ENCODE data around the gene DRAM1.
"Not testable (repeated sequence)": the region's sequence is repeated elsewhere in the genome, so short reads cannot be mapped to it uniquely, and the experiment has no call there.

The DRAM1 gene

DNA sequence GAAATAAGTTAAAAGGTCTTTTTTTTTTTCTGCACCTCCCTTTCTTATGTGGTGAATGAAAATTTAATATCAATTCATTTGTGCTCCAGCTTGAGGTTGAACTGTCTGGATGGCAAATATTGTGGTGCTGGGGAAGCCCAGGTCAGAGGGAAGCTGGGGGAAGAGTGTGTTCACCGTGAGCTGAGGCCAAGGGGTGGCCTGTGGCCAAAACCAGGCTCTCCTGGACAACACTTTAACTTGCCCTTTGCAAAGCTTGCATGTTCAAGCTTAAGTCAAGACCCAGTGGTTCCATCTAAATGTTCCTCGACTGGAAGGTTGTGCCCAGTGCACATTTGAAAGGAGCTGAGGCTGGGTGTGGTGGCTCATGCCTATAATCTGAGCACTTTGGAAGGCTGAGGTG lies 28.8 kb downstream of the DRAM1 start:
- no peak for DNase-seq (ENCODE audit: low spot score)

GRCh38 chr12:101908395-101908794 lies 31.0 kb downstream of the DRAM1 start:
- DNase-seq (ENCODE audit: low spot score), result no peak

DNA sequence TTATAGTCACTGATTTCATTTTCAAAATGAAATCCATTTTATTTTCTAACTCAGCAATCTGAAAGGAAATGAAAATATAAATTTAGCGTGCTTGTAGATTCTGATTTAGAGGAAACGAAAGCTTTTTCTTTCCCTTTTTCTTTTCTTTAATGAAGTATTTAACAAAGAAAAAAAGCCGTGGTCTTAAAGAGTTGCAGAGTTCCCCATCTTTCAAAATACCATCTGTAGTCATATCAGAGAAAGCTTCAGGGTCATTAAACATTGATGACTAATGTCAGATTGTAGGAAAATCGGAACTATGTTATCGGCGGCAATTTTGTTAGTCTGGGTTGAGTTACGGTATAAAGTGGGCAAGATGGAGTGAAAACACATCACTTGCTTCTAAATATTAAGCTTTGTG lies 32.3 kb downstream of the DRAM1 start:
- no peak for DNase-seq (ENCODE audit: low spot score)

- DNase-seq (ENCODE audit: low spot score), result no peak
These were observed 38.5 kb downstream of the DRAM1 start for GRCh38 chr12:101915841-101916240.

DNA sequence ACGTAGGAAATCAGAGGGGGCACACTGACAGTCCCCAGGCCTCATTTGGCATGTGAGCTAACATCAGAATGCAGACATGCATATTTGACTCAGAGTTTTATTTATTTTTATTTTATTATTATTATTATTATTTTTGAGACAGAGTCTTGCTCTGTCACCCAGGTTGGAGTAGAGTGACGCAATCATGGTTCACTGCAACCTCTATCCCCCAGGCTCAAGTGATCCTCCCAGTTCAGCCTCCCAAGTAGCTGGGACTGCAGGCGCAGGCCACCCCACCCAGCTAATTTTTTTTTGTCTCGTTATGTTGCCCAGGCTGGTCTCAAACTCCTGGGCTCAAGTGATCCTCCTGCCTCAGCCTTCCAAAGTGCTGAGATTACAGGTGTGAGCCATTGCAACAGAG lies 41.4 kb downstream of the DRAM1 start:
- DNase-seq (ENCODE audit: low spot score), result not testable (repeated sequence)

DNA sequence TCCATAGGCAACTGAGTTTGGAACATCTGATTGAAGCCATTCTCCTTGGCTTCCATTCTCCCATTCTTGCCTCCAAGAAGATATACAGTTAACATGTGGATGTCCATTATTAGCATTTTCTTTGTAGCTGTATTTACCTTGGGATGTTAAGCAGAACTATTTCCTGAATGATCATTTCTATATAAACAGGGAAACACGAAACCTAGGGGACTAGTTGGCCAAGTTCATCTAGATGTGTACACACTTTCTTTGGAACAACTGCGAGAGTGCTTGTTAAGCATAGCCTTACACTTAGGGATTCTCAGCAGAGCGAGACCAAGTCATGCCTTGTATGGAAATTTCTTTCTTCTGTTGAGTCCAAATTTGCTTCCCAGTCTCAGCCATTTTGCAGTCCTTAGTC lies 42.1 kb downstream of the DRAM1 start:
- no peak for DNase-seq (ENCODE audit: low spot score)

DNA sequence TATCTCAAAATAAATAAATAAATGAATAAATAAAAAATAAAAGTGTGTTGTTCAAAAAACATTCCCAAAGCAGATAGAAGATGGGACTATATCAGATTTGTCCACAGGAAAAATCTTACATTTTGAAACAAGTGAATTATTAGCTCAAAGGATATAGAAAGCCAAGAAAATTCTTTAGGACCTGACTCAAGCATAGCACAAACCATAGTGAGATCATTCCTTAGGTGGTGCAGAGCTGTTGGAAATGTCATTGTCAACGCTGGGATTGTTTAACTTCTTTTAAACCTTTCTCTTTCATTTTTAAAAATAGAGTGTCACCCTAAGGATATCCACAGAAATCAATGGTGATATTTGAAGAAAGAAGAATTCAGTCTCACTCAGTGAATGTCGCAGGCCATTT lies 43.5 kb downstream of the DRAM1 start:
- no peak for DNase-seq (ENCODE audit: low spot score)

DNA sequence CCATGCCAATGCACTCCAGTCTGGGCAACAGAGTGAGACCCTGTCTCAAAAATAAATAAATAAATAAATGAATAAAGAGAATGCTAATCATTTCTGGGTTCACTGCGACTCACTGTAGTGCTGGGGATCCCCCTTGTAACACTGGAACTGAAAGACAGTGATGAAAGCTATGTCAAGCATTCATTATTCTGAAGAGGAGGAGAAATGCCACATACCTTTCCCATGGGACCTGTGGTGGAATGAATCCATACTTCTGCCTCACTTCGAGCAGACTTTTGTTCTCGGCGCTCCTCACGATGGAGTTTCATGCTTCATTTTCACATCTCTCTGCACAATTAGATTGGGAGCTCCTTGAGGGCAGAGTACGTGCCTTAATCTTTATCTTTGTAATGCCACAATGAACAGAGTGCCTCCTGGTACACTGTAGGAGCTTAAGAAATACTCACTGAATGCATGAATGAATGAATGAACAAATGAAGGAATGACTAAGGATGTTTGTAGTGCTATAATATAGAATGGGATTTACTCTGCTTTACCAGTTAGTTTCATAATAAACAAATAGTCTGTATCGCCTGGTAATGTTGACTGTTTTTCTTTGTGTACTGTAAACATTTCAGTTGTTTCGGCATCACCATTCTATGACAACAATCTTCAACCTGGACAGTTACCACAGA lies 45.8 kb downstream of the DRAM1 start:
- DNase-seq (ENCODE audit: low spot score), result no peak

GRCh38 chr12:101924618-101925017 lies 47.2 kb downstream of the DRAM1 start:
- no peak for DNase-seq (ENCODE audit: low spot score)

- no peak for DNase-seq (ENCODE audit: low spot score)
These were observed 48.0 kb downstream of the DRAM1 start for GRCh38 chr12:101925361-101925760.

- no peak for DNase-seq (ENCODE audit: low spot score)
These were observed 48.6 kb downstream of the DRAM1 start for GRCh38 chr12:101925935-101926334.

DNA sequence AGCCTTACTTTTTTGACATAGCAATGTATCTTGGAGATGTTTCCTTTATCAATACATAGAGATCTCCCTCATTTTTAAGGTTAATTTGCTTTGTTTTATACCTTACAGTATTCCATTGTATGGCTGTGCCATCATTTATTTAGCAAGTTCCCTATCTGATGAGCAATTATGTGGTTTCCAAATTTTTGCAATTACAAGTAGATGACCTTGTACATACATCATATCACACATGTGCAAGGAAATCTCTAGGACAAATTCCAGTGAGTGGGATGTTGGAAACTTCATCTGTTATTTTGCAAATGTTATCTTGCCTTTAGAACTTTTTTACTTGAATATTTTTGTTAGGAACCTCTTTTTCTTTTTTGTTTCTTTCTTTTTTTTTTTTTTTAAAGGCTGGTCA lies 49.7 kb downstream of the DRAM1 start:
- DNase-seq (ENCODE audit: low spot score), result no peak

DNA sequence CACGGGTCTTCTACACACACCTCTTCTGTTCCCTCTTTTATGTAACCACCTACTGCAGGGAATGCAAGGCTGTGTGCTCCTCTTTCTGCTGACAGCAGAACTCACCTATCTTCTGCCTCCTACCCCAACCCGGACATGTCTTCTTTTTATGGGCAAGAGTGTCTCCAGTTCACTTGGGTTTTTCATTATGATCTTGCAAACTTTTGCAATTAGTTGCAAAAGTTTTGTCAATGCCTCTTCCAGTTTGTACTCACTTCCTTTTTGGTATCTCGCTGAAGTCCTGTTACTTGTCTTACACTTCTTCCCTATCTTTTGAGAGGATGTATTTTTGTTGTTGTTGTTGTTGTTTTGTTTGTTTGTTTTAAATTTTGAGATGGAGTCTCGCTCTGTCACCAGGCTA lies 50.6 kb downstream of the DRAM1 start:
- no peak for DNase-seq (ENCODE audit: low spot score)

GRCh38 chr12:101928556-101928955 lies 51.2 kb downstream of the DRAM1 start:
- no peak for DNase-seq (ENCODE audit: low spot score)

DNA sequence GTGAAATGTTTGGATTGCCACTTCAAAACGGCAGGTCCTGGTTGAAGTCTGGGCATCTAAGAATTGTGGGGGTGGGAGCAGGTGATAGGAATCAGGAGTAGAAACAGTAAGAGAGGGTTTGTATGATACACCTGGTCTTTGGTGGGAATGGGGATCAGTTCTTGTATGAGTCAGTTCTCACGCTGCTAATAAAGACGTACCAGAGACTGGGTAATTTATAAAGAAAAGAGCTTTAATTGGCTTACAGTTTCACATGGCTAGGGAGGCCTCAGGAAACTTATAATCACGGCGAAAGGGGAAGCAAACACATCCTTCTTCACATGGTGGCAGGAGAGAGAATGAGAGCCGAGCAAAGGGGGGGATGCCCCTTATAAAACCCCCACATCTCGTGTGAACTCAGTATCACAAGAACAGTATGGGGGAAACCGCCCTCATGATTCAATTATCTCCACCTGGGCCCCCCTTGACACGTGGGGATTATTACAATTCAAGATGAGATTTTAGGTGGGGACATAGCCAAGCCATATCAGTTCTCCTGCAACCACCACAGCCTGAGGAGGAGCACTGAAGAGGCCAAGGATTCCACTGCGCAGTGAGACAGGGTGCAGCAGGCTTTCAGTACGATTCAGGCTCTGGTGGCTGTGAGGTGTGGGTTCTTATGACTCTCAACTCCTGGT lies 52.1 kb downstream of the DRAM1 start:
- no peak for DNase-seq (ENCODE audit: low spot score)

GRCh38 chr12:101931498-101932326 lies 54.3 kb downstream of the DRAM1 start:
- no peak for DNase-seq (ENCODE audit: low spot score)

GRCh38 chr12:101933866-101934514 lies 56.6 kb downstream of the DRAM1 start:
- no peak for DNase-seq (ENCODE audit: low spot score)

DNA sequence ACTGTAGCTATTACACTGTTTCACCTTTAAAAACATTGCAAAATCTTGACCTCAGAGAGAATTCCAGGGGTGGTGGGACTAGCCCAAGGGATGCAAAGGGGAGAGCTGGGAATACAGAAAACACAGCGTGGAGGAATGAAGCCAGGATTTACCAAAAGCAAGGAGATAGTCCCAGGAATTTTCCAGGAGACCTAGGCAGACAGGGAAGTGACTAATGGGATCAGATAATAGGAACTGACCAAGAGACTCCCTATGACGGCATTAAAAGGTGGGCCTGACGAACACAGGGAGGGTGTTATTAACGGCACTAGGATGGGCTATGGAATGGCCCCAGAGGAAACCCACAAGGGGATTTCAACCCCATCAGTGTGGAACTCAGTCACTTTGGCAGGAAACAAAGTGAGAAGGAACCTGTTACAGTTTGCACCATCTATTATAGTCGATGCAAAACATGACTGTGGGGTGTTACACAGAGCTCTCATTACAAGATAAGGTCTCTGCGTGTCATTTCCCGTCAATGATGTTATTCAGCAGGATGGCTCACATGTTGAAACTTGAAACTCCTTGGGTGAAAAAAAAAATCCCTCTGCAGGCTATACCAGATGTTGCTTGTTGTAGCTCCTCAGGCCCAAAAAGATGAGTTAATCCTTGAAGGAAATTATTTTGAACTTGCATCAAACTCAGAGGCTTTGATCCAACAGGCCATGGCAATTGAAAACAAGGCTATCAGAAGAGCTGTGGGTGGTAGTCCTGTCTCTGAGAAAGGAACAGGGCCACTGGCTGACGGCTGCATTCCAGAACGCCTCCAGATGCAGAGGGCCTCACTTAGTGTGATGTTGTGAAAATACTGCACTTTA lies 58.7 kb downstream of the DRAM1 start:
- no peak for DNase-seq (ENCODE audit: low spot score)

DNA sequence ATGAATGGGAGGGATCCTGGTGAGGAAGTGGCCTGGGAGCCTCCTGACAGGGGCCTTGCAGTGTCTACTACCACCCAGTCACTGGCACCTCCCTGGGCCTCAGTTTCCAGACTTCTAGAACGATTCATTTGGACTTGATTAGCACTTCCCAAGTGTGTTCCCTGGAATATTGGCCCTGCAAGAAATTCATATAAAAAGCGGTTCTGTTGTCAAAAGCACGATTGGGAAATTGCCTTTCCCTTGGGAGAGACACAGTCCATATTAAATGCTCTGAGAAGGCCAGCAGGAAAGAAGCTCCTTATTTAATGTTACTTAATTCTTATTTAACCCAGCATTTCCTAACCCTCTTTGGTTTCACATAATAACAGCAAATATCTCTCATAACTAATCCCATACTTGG lies 61.9 kb downstream of the DRAM1 start:
- no peak for DNase-seq (ENCODE audit: low spot score)

DNA sequence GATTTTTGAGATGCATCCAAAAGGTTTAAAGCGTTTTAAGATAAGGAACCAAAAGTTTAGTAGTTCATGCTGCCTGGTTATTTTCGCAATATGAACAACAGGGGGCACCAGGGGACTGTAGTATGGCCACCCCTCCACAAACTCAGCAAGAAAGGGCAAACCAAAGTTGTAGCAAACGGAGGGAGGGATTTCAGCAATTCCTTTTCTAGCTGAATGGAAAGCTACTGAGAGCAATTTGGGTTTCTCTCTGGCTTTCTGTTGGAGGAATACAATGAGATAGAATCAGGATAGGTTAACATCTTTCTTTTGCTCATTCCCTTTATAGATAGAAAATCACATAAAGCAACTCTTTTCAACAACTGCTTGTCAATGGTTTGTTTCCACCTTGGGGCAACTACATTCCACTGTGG lies 62.5 kb downstream of the DRAM1 start:
- DNase-seq (ENCODE audit: low spot score), result peak; percentile 64

DNA sequence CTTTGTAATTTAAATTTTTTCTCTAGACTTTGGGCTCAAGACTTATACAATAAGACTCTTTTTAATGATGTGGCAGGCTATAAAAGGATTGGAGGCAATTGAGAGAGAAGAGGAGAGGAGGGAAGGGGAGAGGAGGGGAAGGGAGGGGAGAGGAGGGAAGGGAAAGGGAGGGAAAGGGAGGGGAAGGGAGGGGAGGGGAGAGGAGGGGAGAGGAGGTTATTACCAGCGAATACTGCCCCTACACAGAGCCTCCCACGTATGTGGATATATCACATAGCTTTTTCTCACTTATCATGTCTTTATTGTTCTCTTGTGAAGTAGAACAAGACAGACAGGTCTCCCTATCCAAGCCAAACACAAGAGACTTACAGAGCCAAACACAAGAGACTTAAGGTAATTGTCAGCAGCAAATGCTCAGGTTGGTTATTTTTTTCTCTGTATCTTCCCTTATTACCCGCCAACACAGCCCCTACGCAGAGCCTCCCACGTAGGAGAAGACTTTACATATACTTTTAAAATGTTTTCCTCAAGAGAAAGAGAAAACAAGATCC lies 63.1 kb downstream of the DRAM1 start:
- DNase-seq (ENCODE audit: low spot score), result no peak
